ENCODE results near the gene PTPRF.

Gene PTPRF

GRCh38 chr1:43552813-43553212 lies 22.1 kb downstream of the PTPRF start:
- no peak for DNase-seq (ENCODE audit: low spot score)

DNA sequence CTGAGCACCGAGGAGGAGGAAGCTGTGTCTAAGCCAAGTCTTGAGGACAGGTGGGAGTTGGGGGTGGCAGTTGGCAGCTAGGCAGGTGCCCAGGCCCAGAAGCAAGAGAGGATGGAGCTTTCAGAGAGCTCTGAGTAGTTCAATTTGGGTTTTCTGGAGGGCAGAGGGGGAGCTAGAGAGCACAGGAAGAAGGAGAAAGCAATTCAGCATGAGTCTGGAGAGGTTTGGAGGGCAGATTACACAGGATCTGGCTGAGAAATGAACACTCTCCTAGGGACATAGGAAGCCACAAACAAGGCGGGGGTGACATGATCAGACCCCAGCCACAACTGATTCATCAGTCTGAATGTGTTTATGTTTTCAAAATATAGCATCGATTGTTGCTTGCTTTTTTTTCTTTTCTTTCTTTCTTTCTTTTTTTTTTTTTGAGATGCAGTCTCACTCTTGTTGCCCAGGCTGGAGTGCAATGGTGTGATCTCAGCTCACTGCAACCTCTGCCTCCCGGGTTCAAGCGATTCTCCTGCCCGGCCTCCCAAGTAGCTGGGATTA lies 23.8 kb downstream of the PTPRF start:
- peak; percentile 48 for DNase-seq (ENCODE audit: low spot score)

- DNase-seq (ENCODE audit: low spot score), result no peak
Measured at GRCh38 chr1:43556782-43557181, 26.1 kb downstream of the PTPRF start.

DNA sequence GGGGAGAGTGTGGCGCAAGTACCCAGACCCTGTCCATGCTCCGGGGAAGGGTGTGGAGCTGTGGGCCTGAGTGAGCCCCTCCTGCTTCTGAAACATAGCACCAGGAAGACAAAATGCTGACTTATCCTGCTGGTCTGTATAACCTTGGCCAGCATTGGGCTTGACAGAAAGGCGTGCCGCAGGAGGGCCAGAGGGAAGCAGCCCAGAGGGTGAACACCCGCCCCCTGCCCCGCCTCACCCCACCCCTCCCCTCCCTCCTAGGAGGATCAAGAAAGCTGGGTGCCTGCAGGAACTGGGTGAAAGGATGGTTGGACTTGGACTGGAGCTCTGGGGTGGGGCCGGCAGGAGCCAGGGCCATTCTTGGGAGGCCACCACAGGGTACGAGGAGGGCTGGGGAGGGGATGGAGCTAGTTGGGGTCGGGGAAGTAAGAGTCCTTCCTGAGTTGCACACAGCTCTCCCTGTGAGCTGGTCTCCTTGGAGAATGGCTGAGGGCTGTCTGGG lies 27.1 kb downstream of the PTPRF start:
- DNase-seq (ENCODE audit: low spot score), result no peak

DNA sequence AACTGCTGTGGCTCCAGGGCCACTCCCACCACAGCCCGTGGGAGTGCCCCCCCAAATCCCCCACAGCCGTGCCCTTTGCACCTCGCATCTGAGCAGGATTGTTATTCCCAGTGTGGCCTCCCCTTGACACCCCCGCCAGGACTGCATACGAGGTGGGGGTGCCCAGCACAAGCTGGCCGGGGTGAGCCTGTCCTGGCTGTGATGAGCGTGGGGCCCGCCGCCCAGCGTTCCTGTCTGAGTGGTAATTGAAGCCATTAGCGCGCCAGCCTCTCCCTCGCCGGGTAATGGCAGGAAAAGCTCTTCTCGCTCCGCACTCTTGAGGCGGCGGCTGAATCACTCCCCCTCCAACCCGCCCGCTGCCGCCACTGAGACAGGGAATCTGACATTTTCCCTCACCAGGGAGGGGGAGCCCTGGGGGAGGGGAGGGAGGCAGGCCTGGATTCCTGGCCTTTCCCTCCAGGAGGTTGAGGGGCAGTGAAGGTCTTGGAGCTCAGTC lies 27.7 kb downstream of the PTPRF start:
- DNase-seq (ENCODE audit: low spot score), result no peak

GRCh38 chr1:43559714-43560113 lies 29.0 kb downstream of the PTPRF start:
- DNase-seq (ENCODE audit: low spot score), result no peak

DNA sequence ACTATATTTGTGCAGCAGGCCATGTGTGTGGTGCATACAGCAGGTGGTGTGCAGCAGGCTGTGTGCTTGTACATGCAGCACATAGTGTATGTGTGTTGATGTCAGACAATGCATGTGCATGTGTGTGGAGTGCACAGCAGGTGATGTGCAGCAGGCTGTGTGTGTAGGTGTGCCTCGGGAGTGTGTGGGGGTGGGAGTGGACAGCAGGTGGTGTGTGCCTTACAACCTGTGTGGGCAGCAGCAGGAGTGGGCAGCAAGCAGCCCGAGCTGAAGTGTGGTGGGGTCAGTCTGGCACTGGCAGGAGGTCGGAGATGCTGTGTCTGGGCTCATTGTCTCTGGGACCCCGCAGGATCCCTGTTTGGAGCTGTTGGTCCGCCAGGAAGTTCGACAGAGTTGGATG lies 29.6 kb downstream of the PTPRF start:
- DNase-seq (ENCODE audit: low spot score), result no peak

DNA sequence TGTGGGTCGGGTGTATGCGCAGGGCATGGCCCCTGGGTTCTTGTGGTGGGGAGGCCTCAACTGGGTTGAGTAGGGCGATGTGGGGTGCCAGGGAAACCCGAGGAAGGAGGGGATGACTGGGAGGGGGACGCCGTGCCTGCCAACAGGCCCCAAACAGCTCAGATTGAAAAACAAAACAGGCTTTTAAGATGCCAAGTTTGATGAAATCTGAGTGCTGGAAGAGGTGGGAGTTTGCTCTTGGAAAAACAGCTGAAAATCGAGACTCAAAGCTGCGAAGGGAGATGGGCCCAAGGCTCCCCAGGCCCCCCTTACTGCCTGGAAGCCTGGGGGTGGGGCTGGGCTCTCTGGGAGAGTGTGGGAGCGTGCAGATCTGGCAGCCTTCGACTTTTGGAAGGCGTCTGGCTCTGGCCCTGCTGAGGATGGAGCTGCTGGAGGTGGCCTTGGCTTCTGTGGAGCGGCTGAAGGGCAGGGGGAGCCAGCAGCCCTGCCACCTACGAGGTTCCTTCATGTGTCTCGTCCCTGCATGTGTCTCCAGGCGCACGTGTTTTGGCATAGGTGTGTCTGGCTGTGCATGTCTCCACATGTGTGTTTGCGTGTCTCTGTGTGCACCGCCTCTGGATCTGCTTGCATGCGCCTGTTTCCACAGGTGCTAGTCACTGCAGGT lies 33.3 kb downstream of the PTPRF start:
- no peak for DNase-seq (ENCODE audit: low spot score)

DNA sequence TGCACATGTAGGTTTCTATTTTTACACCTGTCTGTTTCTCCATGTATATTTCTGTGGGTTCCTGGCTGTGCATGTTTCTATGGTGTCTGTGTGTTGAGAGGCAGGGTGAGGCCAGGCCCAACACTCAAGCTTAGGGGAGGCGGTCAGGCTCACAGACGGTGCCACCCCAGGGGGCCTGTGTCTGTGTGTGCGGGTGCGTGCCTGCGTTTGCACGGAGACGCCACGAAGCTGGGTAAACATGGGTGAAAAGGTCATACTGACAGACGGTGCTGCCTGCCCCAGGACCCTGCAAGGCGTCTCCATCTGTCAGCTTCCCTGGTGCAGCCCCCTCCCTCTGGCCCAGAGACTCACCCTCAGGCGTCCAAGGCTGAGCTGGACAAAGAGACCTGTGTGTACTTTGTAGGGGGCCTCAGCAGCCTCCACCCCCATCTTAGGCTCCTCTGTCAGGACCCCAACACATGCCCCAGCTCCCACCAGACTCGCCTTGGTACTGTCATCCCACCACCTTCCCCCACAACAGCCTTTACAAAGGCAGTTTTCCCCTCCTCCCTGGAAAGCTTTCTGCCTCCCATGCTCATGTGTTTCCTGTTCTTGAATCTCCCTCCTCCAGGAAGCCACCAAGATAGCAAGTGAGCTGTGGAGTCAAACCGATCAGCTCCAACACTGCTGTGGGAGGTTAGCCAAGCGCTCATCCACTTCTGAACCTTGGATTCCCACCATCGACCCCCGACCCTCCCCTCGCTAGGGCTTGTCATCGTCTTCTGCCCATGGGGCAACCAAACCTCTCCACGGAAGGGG lies 34.1 kb downstream of the PTPRF start:
- DNase-seq (ENCODE audit: low spot score), result no peak

DNA sequence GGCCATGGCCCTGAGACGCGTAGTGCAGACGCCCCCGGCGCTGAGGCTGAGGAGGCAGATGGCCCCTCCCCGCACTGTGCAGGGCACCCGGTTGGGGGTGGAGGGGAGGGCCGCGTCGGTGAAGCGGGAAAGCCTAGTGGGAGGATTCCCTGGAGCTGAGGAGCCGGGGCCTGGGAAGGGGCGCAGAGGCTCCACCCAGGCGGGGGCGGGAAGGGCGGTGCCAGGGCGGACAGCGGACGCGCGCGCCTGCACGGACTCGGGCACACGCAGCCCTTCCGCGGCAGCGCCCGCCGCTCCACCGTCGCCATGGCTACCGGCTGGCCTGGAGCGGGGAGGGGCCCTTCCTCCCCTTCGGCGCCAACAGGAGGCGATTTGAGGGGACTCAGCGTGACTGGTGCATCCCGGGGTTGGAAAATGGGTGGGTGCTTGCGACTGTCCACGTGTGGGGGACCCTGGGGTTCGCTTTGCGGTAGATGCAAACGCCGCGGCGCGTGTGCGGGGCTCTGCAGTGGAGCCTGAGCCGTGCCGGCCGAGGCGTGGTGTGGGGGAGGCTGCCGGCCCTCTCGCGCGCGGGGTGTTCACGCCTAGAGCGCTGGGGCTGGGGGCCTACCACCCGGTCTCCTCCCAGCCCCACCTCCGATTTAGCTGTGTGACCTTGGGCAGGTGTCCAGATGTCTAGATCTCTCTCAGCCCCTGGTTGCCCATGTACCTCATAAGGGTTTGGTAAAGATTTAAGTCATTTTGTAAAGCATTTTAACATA lies 35.1 kb downstream of the PTPRF start:
- peak; percentile 31 for DNase-seq (ENCODE audit: low spot score)

- DNase-seq (ENCODE audit: low spot score), result no peak
Measured at GRCh38 chr1:43566382-43567044, 35.8 kb downstream of the PTPRF start.

- no peak for DNase-seq (ENCODE audit: low spot score)
Measured at GRCh38 chr1:43569175-43569574, 38.5 kb downstream of the PTPRF start.

DNA sequence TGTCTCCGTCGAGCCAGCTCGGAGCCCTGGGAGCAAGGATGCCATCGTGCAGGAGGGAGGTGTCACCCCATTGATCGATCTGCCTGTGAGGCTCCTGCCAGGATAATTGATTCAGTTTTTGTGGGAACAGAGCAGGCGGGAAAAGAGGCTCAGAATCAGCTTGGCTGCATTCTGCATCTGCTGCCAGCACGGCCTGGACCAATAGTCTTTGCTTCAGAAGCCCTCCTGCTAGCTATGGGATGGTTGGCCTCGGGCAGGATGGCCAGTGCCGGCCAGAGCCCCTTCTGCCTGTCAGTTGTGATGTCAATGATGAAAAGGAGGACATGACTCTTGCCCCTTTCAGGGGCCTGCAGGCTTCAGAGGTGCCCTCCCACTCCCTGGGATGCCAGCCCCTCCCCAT lies 39.6 kb downstream of the PTPRF start:
- DNase-seq (ENCODE audit: low spot score), result no peak

DNA sequence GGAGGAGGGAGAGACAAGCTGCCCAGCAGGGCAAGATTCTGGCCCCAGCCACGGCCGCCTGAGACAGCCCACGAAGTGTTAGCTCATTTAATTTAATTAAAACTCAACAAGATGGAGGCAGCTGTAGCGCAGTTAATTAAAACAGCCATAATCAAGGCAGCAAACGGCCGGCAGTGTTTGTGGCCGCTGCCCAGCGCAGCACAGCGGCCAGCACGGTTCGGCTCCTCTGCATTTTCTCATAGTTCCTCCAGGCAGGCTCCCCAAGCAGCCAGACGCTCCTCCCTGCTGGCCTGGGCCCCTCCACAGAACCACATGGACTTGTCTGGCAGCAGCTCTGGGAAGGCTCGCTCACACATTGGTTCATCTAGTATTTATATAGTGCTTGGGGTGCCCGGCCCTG lies 40.0 kb downstream of the PTPRF start:
- no peak for DNase-seq (ENCODE audit: low spot score)

GRCh38 chr1:43572084-43572483 lies 41.4 kb downstream of the PTPRF start:
- DNase-seq (ENCODE audit: low spot score), result no peak

DNA sequence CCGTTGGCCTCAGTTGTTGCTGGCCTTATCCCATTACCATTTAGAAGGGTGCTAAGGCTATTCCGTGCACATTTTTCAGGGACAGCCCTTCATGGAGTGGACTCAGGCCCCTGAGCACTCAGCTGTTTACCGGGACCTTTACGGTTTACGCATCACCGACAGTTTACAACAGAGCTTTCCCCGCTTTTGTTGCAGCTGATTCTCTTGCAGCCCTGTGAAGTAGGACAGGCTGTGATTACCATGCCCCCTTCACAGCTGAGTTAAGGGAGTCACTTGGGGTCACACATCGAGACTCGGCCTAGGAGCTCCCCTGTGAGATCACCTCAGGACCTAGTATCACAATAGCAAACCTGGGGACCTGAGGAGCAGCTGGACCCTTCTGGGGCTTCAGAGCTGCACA lies 41.9 kb downstream of the PTPRF start:
- DNase-seq (ENCODE audit: low spot score), result no peak

DNA sequence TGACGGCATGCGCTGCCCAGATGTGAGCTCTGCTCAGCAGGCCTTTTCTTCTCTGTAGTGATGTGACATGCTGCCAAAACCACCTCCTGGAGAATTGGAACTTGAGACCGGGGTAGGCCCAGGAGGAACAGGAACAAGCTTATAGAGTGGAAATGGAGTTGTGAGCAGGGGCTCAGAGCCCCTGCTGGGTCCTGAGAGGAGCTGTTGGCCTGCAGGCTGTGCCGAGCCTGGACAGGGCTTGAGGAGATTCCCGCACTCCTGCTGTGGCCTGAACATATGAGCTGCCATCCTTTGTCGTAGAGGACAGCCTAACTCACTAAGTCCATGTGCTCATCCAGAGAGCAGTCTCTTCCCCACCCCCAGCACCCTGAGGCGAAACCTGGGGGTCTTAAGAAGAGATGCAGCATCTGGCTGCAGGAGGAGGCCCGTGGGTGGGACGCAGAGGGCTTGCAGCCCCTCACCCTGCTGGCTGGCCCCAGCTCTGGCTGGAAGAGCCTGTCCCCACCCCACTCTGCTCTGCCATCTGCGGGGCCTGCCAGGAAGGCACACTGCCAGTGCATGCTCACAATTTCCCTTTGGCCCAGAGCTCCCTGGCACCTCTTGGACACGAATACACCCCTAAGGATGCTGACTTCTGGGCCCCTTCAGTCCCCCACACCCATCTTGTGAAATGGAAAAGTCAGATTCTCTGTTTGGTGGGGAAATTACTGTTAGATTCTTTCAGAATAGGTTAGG lies 42.5 kb downstream of the PTPRF start:
- no peak for DNase-seq (ENCODE audit: low spot score)

DNA sequence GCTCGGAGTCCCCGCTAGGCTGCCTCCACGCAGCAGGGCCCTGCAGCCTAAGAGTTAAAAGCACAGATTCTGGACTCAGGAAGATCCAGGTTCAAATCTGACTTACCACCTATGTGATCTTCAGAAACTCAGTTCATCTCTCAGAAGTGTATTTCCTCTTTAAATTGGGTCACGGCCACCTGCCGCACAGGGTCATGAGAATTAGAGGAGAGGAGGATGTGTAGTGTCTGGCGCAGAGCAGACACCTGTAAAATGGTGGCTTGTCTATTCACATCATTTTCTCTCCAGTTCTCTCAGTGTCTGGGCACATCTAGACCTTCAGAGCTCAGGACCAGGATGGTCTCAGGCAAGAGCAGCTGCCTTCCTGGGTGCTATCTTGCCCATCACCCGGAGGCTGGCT lies 45.8 kb downstream of the PTPRF start:
- DNase-seq (ENCODE audit: low spot score), result no peak

GRCh38 chr1:43577655-43578542 lies 47.2 kb downstream of the PTPRF start:
- DNase-seq (ENCODE audit: low spot score), result no peak

- DNase-seq (ENCODE audit: low spot score), result no peak
Measured at GRCh38 chr1:43580039-43580438, 49.4 kb downstream of the PTPRF start.
